ENCODE measurements around the gene FCGBP. TPM values are rescaled to one million over a fixed set of nuclear protein-coding genes. Genes with fewer than 3 reads are reported as not detected.

Gene FCGBP
- polyA plus RNA-seq, 1 donor (not counting 4 experiments of a cell fraction or from before 2014, with no cell fraction given), result 0.10 TPM

DNA sequence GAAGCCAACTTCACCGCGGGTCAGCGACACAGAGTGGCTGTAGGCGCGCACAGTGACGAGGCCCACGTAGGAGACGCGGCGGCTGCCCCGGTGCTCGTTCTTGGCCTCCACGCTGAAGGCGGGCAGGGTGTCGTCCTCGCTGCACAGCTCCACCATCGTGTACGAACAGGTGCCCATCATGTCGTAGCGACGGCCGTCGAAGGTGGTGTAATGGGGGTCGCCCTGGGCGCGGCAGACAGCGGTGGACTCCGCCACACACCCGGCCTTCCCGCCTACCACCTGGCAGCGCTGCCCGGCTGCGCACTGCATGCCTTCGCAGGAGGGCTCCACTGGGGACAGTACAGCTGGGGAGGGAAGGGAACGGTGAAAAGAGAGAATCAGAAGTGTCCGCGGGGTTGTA lies 10.0 kb downstream of the FCGBP start:
- H3K27ac ChIP-seq (ENCODE audit: control insufficient read depth, insufficient read depth, low read length), result no peak overlapping the region
- H3K4me1 ChIP-seq (ENCODE audit: control insufficient read depth, extremely low read depth, insufficient read depth, low read length), result no peaks in the 10 kb centered on the region
- no peaks in the 10 kb centered on the region for H3K9me1 ChIP-seq (ENCODE audit: control insufficient read depth, extremely low read depth, insufficient read depth, low read length)
- no peak overlapping the region for H2AFZ ChIP-seq (ENCODE audit: control insufficient read depth, low read length)
- no peak for FAIRE-seq
- TF ChIP-seq, protein P1, sequence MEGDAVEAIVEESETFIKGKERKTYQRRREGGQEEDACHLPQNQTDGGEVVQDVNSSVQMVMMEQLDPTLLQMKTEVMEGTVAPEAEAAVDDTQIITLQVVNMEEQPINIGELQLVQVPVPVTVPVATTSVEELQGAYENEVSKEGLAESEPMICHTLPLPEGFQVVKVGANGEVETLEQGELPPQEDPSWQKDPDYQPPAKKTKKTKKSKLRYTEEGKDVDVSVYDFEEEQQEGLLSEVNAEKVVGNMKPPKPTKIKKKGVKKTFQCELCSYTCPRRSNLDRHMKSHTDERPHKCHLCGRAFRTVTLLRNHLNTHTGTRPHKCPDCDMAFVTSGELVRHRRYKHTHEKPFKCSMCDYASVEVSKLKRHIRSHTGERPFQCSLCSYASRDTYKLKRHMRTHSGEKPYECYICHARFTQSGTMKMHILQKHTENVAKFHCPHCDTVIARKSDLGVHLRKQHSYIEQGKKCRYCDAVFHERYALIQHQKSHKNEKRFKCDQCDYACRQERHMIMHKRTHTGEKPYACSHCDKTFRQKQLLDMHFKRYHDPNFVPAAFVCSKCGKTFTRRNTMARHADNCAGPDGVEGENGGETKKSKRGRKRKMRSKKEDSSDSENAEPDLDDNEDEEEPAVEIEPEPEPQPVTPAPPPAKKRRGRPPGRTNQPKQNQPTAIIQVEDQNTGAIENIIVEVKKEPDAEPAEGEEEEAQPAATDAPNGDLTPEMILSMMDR (optimal IDR thresholded peaks at IDR 0.05 in 1 of 3, IDR thresholded peaks at IDR 0.05 in 1 of 3, conservative IDR thresholded peaks at IDR 0.05 in 1 of 3; ENCODE audit: extremely low read depth in 1 of 3, insufficient read depth in 2 of 3, low read length in 3 of 3), result no peak
- TF ChIP-seq EZH2 (IDR thresholded peaks at IDR 0.05; ENCODE audit: low read length), result no peak
- no peak overlapping the region for H3K9ac ChIP-seq (ENCODE audit: control insufficient read depth, extremely low read depth, insufficient read depth, low read length)
- DNase-seq (ENCODE audit: low read depth, low spot score), result no peak
- no peak overlapping the region for H3K4me2 ChIP-seq (ENCODE audit: control insufficient read depth, extremely low read depth, insufficient read depth, low read depth, low read length)
- H3K27me3 ChIP-seq (ENCODE audit: control insufficient read depth, extremely low read depth, insufficient read depth, low read length), result no peaks in the 10 kb centered on the region
- no peak overlapping the region for H3K4me3 ChIP-seq (ENCODE audit: control insufficient read depth in 2 of 3, extremely low read depth in 1 of 3, insufficient read depth in 2 of 3, low read depth in 1 of 3, low read length in 3 of 3)
- dilution Hi-C loops (cut with MboI; ENCODE audit: extremely low pct_ligation_motif_present, low sequenced_read_pairs), result no loop called here
- no peaks in the 10 kb centered on the region for H3K79me2 ChIP-seq (ENCODE audit: control insufficient read depth, insufficient read depth, low read length)
- H4K20me1 ChIP-seq (ENCODE audit: control insufficient read depth, extremely low read depth, insufficient read depth, low read length), result no peaks in the 10 kb centered on the region
- H3K36me3 ChIP-seq (ENCODE audit: control insufficient read depth in 2 of 2, extremely low read depth in 1 of 2, insufficient read depth in 2 of 2, low read length in 2 of 2), result no peaks in the 10 kb centered on the region
- H3K9me3 ChIP-seq (ENCODE audit: control insufficient read depth, low read depth, low read length), result no peaks in the 10 kb centered on the region

DNA sequence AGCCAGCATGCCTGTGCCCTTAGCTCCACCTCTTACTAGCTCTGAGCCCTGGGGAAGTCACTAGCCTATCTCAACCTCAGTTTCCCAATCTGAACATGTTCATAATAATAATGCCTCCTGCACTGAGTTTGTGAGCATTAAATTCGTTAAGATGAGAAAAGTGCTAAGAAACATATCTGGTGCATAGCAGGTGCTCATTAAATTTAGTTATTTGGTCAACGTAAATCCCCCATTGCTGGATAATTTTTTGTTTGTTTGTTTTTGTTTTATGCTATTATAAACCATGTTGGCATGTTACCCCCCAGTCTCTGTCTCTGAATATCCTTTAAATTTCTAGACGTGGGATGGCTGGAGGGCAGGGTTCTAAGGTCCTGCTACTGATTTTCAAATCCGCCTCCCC lies 10.6 kb downstream of the FCGBP start:
- Histone ChIP-seq H3K27ac (ENCODE audit: control insufficient read depth, insufficient read depth, low read length) (no peak overlapping the region), H3K9me1 (ENCODE audit: control insufficient read depth, extremely low read depth, insufficient read depth, low read length) (no peaks in the 10 kb centered on the region), H3K4me2 (ENCODE audit: control insufficient read depth, extremely low read depth, insufficient read depth, low read depth, low read length) (no peak overlapping the region), H4K20me1 (ENCODE audit: control insufficient read depth, extremely low read depth, insufficient read depth, low read length) (no peaks in the 10 kb centered on the region), H3K27me3 (ENCODE audit: control insufficient read depth, extremely low read depth, insufficient read depth, low read length) (no peaks in the 10 kb centered on the region), H3K9ac (ENCODE audit: control insufficient read depth, extremely low read depth, insufficient read depth, low read length) (no peak overlapping the region), H3K4me3 (ENCODE audit: control insufficient read depth in 2 of 3, extremely low read depth in 1 of 3, insufficient read depth in 2 of 3, low read depth in 1 of 3, low read length in 3 of 3) (no peak overlapping the region), H3K79me2 (ENCODE audit: control insufficient read depth, insufficient read depth, low read length) (no peaks in the 10 kb centered on the region), H3K36me3 (ENCODE audit: control insufficient read depth in 2 of 2, extremely low read depth in 1 of 2, insufficient read depth in 2 of 2, low read length in 2 of 2) (no peaks in the 10 kb centered on the region), H3K9me3 (ENCODE audit: control insufficient read depth, low read depth, low read length) (no peaks in the 10 kb centered on the region), H3K4me1 (ENCODE audit: control insufficient read depth, extremely low read depth, insufficient read depth, low read length) (no peaks in the 10 kb centered on the region), H2AFZ (ENCODE audit: control insufficient read depth, low read length) (no peak overlapping the region)
- FAIRE-seq (no peak), DNase-seq (ENCODE audit: low read depth, low spot score) (no peak)
- no peak for TF ChIP-seq EZH2 (IDR thresholded peaks at IDR 0.05; ENCODE audit: low read length)
- TF ChIP-seq, protein P1 (optimal IDR thresholded peaks at IDR 0.05 in 1 of 3, IDR thresholded peaks at IDR 0.05 in 1 of 3, conservative IDR thresholded peaks at IDR 0.05 in 1 of 3; ENCODE audit: extremely low read depth in 1 of 3, insufficient read depth in 2 of 3, low read length in 3 of 3), result no peak
- dilution Hi-C loops (cut with MboI; ENCODE audit: extremely low pct_ligation_motif_present, low sequenced_read_pairs), result no loop called here

Data from keratinocyte (primary cell).